K562 (cell line): ENCODE results near the gene MS4A4E. TPM values are rescaled to one million over a fixed set of nuclear protein-coding genes. Genes with fewer than 3 reads are reported as not detected.

Source experiments
- ATAC-seq: fragments of 200-7000 bp; cut with Tn5 transposase; 3 replicates; pipeline ENCODE4 v1.9.1; 2020; ENCODE audit warnings: moderate library complexity
- BruUV-seq: library from RNA; stranded (reverse); fragments of 400-500 nt; replicated peaks from 2 replicates; lab custom pipeline; 2021; lab: Mats Ljungman, UMichigan
- CTCF ChIA-PET: fragments of 300-600 bp; formaldehyde crosslinking; extraction: SDS; loops from one replicate; lab custom pipeline; 2021; ENCODE audit warnings: low intra/inter-chr PET ratio; lab: Yijun Ruan, JAX
- POLR2A ChIA-PET: fragments of 300-600, 350-650 bp; sonication (Branson Sonifier 250); formaldehyde crosslinking; extraction: SDS; loops from one replicate; lab custom pipeline; 2021; ENCODE audit warnings: antibody characterized with exemption, inconsistent platforms; lab: Yijun Ruan, JAX
- DNase-seq, 4 experiments: peaks; one replicate each; pipeline versions ENCODE4 v3.0.0 to v3.0.0-alpha.2; 2011 to 2018; ENCODE audit warnings: low spot score in 3 of 4, mixed read lengths in 3 of 4; ENCODE audit errors: extremely low read depth in 1 of 4
- FAIRE-seq: peaks from 2 replicates; lab custom pipeline; 2011; peaks lifted over from hg19 to GRCh38; lab: Jason Lieb, UNC
- H2AFZ ChIP-seq: 2 replicates; pipeline ENCODE4 v1.6.0; 2011; ENCODE audit warnings: low read depth, low read length, control low read depth, inconsistent platforms
- H3K27ac ChIP-seq: fragments of 200-600 bp; 3 replicates; pipeline ENCODE4 v1.8.0; 2011; ENCODE audit warnings: low read depth, mild to moderate bottlenecking, control low read depth, inconsistent platforms, low read length, moderate library complexity, mixed read lengths; ENCODE audit errors: extremely low read depth
- H3K27me3 ChIP-seq, 2 experiments: fragments of 300-600 bp in 1 of 2; 2 replicates in 1 of 2; 3 replicates in 1 of 2; pipeline versions ENCODE4 v1.6.0 to v1.8.0; 2011; ENCODE audit warnings: inconsistent platforms in 2 of 2, low read length in 2 of 2, mild to moderate bottlenecking in 1 of 2, mixed read lengths in 1 of 2, moderate library complexity in 1 of 2; ENCODE audit not compliant: control insufficient read depth in 2 of 2, insufficient read depth in 2 of 2
- H3K36me3 ChIP-seq: fragments of 300-600 bp; 3 replicates; pipeline ENCODE4 v1.8.0; 2011; ENCODE audit warnings: mild to moderate bottlenecking, low read length, inconsistent platforms; ENCODE audit not compliant: control insufficient read depth, insufficient read depth
- H3K4me1 ChIP-seq, 2 experiments: fragments of 200-600 bp in 1 of 2; replicated peaks in 1 of 2; 2 replicates in 1 of 2; 3 replicates in 1 of 2; pipeline versions ENCODE4 v1.5.1 to v1.8.0; 2011; ENCODE audit warnings: inconsistent platforms in 2 of 2, low read length in 2 of 2, mild to moderate bottlenecking in 1 of 2, mixed read lengths in 1 of 2, moderate library complexity in 1 of 2; ENCODE audit not compliant: control insufficient read depth in 2 of 2, insufficient read depth in 2 of 2
- H3K4me2 ChIP-seq: 2 replicates; pipeline ENCODE4 v1.6.1; 2011; ENCODE audit warnings: low read length, control low read depth, inconsistent platforms, mixed read lengths; ENCODE audit not compliant: insufficient read depth
- H3K4me3 ChIP-seq: fragments of 200-600 bp; sonication (generic), shearing (Covaris generic); 2 replicates; pipeline ENCODE4 v1.5.1; 2016; ENCODE audit warnings: control low read depth, inconsistent platforms
- H3K79me2 ChIP-seq: fragments of 200-600 bp; 3 replicates; pipeline ENCODE4 v1.8.0; 2011; ENCODE audit warnings: low read length, inconsistent platforms; ENCODE audit not compliant: control insufficient read depth, insufficient read depth
- H3K9ac ChIP-seq, 2 experiments: 2 replicates each; pipeline versions ENCODE4 v1.6.0 to v1.6.1; 2011; ENCODE audit warnings: low read depth in 2 of 2, low read length in 2 of 2, control low read depth in 1 of 2, inconsistent platforms in 1 of 2, mild to moderate bottlenecking in 1 of 2, mixed read lengths in 1 of 2; ENCODE audit not compliant: insufficient read depth in 1 of 2
- H3K9me1 ChIP-seq: one replicate; pipeline ENCODE4 v1.6.0; 2011; ENCODE audit warnings: inconsistent platforms, mild to moderate bottlenecking, low read length, moderate library complexity; ENCODE audit not compliant: control insufficient read depth, insufficient read depth
- H3K9me3 ChIP-seq: replicated peaks from 2 replicates; pipeline ENCODE4 v1.5.1; 2011; ENCODE audit warnings: low read depth, low read length, inconsistent platforms; ENCODE audit not compliant: control insufficient read depth, insufficient read depth
- H4K20me1 ChIP-seq: replicated peaks from 2 replicates; pipeline ENCODE4 v1.6.1; 2011; ENCODE audit warnings: low read length, inconsistent platforms, mixed read lengths; ENCODE audit not compliant: control insufficient read depth, insufficient read depth
- CBFA2T2 ChIP-seq: fragments of 450-650 bp; conservative IDR thresholded peaks from 2 replicates; pipeline ENCODE4 v1.6.1; 2017; ENCODE audit warnings: mild to moderate bottlenecking
- GABPA ChIP-seq: fragments of 200-800 bp; sonication (Bioruptor generic); conservative IDR thresholded peaks from 2 replicates; pipeline ENCODE4 v1.6.1; 2016; ENCODE audit warnings: low read depth, missing genetic modification characterization, missing compliant biosample characterization
- LARP7 ChIP-seq: fragments of 450-650 bp; IDR thresholded peaks from 2 replicates; pipeline ENCODE4 v1.6.1; 2016
- MTF1 ChIP-seq: fragments of 250-450 bp; sonication (Bioruptor Pico); IDR thresholded peaks from 2 replicates; pipeline ENCODE4 v1.9.0; 2021; ENCODE audit warnings: moderate library complexity, mild to moderate bottlenecking, inconsistent platforms, borderline replicate concordance
- RBBP5 ChIP-seq: fragments of 200-600 bp; sonication (generic); IDR thresholded peaks from 2 replicates; pipeline ENCODE4 v1.6.1; 2012; ENCODE audit warnings: borderline replicate concordance, mild to moderate bottlenecking, low read length, control low read depth, inconsistent platforms; ENCODE audit not compliant: insufficient read depth, poor library complexity, severe bottlenecking
- SMAD4 ChIP-seq: fragments of 250-450 bp; sonication (Bioruptor Pico); conservative IDR thresholded peaks from 2 replicates; pipeline ENCODE4 v1.8.0; 2021; ENCODE audit warnings: inconsistent platforms, mild to moderate bottlenecking, moderate library complexity
- TARDBP ChIP-seq: fragments of 450-650 bp; IDR thresholded peaks from 2 replicates; pipeline ENCODE4 v1.6.1; 2016
- TRIM28 ChIP-seq: fragments of 450-650 bp; IDR thresholded peaks from 2 replicates; pipeline ENCODE4 v1.6.1; 2017
- ZBTB17 ChIP-seq: fragments of 450-650 bp; formaldehyde crosslinking; IDR thresholded peaks from 2 replicates; pipeline ENCODE4 v1.4.0; 2020; ENCODE audit warnings: mild to moderate bottlenecking
- ZNF311 ChIP-seq: fragments of 250-450 bp; sonication (Bioruptor Pico); IDR thresholded peaks from 2 replicates; pipeline ENCODE4 v1.4.0; 2020; ENCODE audit warnings: mild to moderate bottlenecking, moderate library complexity
- ZNF561 ChIP-seq: fragments of 450-650 bp; formaldehyde crosslinking; conservative IDR thresholded peaks from 2 replicates; pipeline ENCODE4 v1.4.0; 2020; ENCODE audit warnings: mild to moderate bottlenecking, moderate library complexity
- ZNF584 ChIP-seq: fragments of 200-800 bp; sonication (Bioruptor generic); IDR thresholded peaks from 2 replicates; pipeline ENCODE4 v1.6.1; 2016; ENCODE audit warnings: low read depth, mild to moderate bottlenecking, missing genetic modification characterization, missing compliant biosample characterization
- WGBS: fragments of 100-300 bp; shearing (Covaris generic); methylation state at CpG from one replicate; pipeline ENCODE4 v1.1.6; 2016; ENCODE audit warnings: low coverage, mixed read lengths; ENCODE audit not compliant: insufficient coverage; ENCODE audit errors: missing lambda C conversion rate; 5-methylcytosine and 5-hydroxymethylcytosine counted together
- in situ Hi-C: fragments of 300-500 bp; cut with MboI; formaldehyde crosslinking; loops from 4 replicates; pipeline ENCODE4 v1.15.0; 2018; ENCODE audit warnings: inconsistent platforms, mixed read lengths
- intact Hi-C: fragments of 100-400 bp; cut with micrococcal nuclease; formaldehyde crosslinking; loops from 2 replicates; pipeline ENCODE4 v1.14.2; 2022
- polyA plus RNA-seq, 8 experiments: library from polyadenylated mRNA; depleted of rRNA in 4 of 8; stranded (reverse) in 5 of 8; unstranded in 3 of 8; fragments of >200 nt; fragmentation: Nextera tagmentation in 2 of 8; fragmentation: Illumina TruSeq in 1 of 8; extraction: Ambion mirVana in 2 of 8; extraction: Trizol in 1 of 8; gene quantifications; 2 replicates each; pipeline versions ENCODE4 v1.2.1 to v1.2.3, GENCODE V29; 2011 to 2014; ENCODE audit warnings: inconsistent platforms in 1 of 8, missing spikeins in 1 of 8
- total RNA-seq, 7 experiments: library from RNA; depleted of rRNA in 6 of 7; stranded (reverse); fragments of >200 nt in 6 of 7; fragmentation: Illumina TruSeq in 2 of 7; extraction: Trizol in 2 of 7; gene quantifications; 2 replicates each; pipeline versions ENCODE4 v1.2.1 to v1.2.3, GENCODE V29; 2011 to 2021; ENCODE audit warnings: low replicate concordance in 1 of 7
- TF ChIP-seq, protein P1 (sequence below): fragments of 450-650 bp; formaldehyde crosslinking; IDR thresholded peaks from 2 replicates; pipeline ENCODE4 v1.4.0; 2022; ENCODE audit warnings: mild to moderate bottlenecking, moderate library complexity

The MS4A4E gene
- total and polyA plus RNA-seq, 9 of the 15 experiments (the other 6 are each of a cell fraction or from before 2014, with no cell fraction given), result 0.11 to 0.81 (median 0.36) TPM; not detected in 2

DNA sequence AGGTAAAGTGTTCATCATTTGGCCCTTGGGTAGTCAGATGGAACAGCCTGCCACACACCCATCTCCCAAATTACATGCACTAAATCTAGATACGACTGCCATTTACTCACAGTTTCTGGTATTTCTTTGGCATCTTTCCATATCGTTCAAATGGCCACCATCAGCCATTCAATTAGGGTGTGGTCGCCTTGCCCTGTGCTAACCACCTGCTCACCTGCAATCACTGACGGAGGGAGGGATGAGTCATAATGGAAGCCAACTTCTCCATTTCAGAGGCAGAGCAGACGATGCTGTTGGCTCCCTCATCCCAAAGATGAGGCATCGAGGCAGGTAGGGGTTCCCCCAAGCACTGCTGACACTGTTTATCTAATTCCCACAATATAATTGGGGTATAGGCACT lies 74.6 kb downstream of the MS4A4E start:
- no peaks in the 10 kb centered on the region for H3K79me2 ChIP-seq
- BruUV-seq, result no TSS peak
- no peak for TF ChIP-seq LARP7
- TF ChIP-seq, protein P1, sequence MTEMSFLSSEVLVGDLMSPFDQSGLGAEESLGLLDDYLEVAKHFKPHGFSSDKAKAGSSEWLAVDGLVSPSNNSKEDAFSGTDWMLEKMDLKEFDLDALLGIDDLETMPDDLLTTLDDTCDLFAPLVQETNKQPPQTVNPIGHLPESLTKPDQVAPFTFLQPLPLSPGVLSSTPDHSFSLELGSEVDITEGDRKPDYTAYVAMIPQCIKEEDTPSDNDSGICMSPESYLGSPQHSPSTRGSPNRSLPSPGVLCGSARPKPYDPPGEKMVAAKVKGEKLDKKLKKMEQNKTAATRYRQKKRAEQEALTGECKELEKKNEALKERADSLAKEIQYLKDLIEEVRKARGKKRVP (CRISPR knock-in tag), result no peak
- no peak for TF ChIP-seq MTF1
- no peak for TF ChIP-seq ZNF311 (CRISPR knock-in tag)
- TF ChIP-seq TARDBP, result no peak
- no peak for TF ChIP-seq GABPA (tag)
- no peak for TF ChIP-seq ZBTB17 (CRISPR knock-in tag)
- TF ChIP-seq SMAD4 (CRISPR knock-in tag), result no peak
- no peak for TF ChIP-seq ZNF561
- TF ChIP-seq CBFA2T2, result no peak
- no peak for TF ChIP-seq ZNF584 (CRISPR knock-in tag)
- no peak for TF ChIP-seq TRIM28
- no peak for TF ChIP-seq RBBP5
- TF ChIP-seq, all 486 proteins: peak for 0
- Histone ChIP-seq H3K36me3 (no peaks in the 10 kb centered on the region), H3K4me2 (no peak overlapping the region), H3K9me1 (no peaks in the 10 kb centered on the region), H3K27me3 (no peaks in the 10 kb centered on the region), H3K9me3 (peaks cover 12% of the 10 kb centered on the region), H4K20me1 (no peaks in the 10 kb centered on the region), H3K9ac (no peak overlapping the region), H3K4me3 (no peak overlapping the region), H3K4me1 (no peaks in the 10 kb centered on the region; a peak in 1 of 5 replicates), H2AFZ (no peak overlapping the region), H3K27ac (no peak overlapping the region)
- WGBS, result 46% methylated on average over 5 of the region's 6 CpGs
- in situ Hi-C loops (no loop called here), intact Hi-C loops (no loop called here)
- FAIRE-seq (no peak), DNase-seq (no peak), ATAC-seq (no peak)
- POLR2A ChIA-PET, result interaction anchor here (0.9 kb wide), 1 partner anchor 149 kb away, joined by 3 read pairs; no protein-coding TSS in a partner anchor
- CTCF ChIA-PET, result no interaction called here
